Parathyroid adenoma (tissue), 2 donors: ENCODE data around the gene GSTA4.

Experiments used
- H2AFZ ChIP-seq: fragments of 300-600 bp; sonication (generic); one replicate; pipeline ENCODE4 v1.7.0; 2017; ENCODE audit warnings: antibody characterized with exemption, mild to moderate bottlenecking
- H3K27ac ChIP-seq: fragments of 300-600 bp; sonication (generic); one replicate; pipeline ENCODE4 v1.7.0; 2017
- H3K27me3 ChIP-seq: fragments of 300-600 bp; sonication (generic); one replicate; pipeline ENCODE4 v1.7.0; 2017; ENCODE audit warnings: low read length; ENCODE audit not compliant: control insufficient read depth, insufficient read depth
- H3K36me3 ChIP-seq: fragments of 300-600 bp; sonication (generic); one replicate; pipeline ENCODE4 v1.7.0; 2017; ENCODE audit warnings: low read length; ENCODE audit not compliant: control insufficient read depth, insufficient read depth
- H3K4me1 ChIP-seq: fragments of 300-600 bp; sonication (generic); one replicate; pipeline ENCODE4 v1.7.0; 2017; ENCODE audit warnings: control low read depth
- H3K4me2 ChIP-seq: fragments of 300-600 bp; sonication (generic); one replicate; pipeline ENCODE4 v1.7.0; 2017; ENCODE audit warnings: low read length
- H3K4me3 ChIP-seq: fragments of 300-600 bp; sonication (generic); one replicate; pipeline ENCODE4 v1.7.0; 2017; ENCODE audit warnings: low read depth, low read length
- H3K79me2 ChIP-seq: fragments of 300-600 bp; sonication (generic); one replicate; pipeline ENCODE4 v1.7.0; 2017; ENCODE audit warnings: control low read depth
- H3K9ac ChIP-seq: fragments of 300-600 bp; sonication (generic); one replicate; pipeline ENCODE4 v1.7.0; 2017; ENCODE audit warnings: mild to moderate bottlenecking
- H3K9me3 ChIP-seq: fragments of 300-600 bp; sonication (generic); one replicate; pipeline ENCODE4 v1.7.0; 2017; ENCODE audit warnings: low read length; ENCODE audit not compliant: control insufficient read depth
- CTCF ChIP-seq: fragments of 300-600 bp; sonication (generic); IDR thresholded peaks from one replicate; pipeline ENCODE4 v1.7.0; 2017; ENCODE audit warnings: antibody characterized with exemption, mild to moderate bottlenecking
- donor health status: primary hyperparathyroidism.

The GSTA4 gene

GRCh38 chr6:52998603-52999002 is 3.5 kb upstream of the GSTA4 start:
- Histone ChIP-seq H3K9me3 (no peaks in the 10 kb centered on the region), H3K4me3 (no peak overlapping the region), H3K4me2 (no peak overlapping the region), H3K79me2 (no peaks in the 10 kb centered on the region), H2AFZ (no peak overlapping the region), H3K36me3 (no peaks in the 10 kb centered on the region), H3K4me1 (no peaks in the 10 kb centered on the region), H3K9ac (no peak overlapping the region), H3K27ac (no peak overlapping the region), H3K27me3 (no peaks in the 10 kb centered on the region)
- TF ChIP-seq CTCF: no peak

- Histone ChIP-seq H3K4me1 (peaks cover 9% of the 10 kb centered on the region), H3K27me3 (no peaks in the 10 kb centered on the region), H2AFZ (peak overlapping the region; percentile 63), H3K9ac (no peak overlapping the region), H3K9me3 (no peaks in the 10 kb centered on the region), H3K27ac (peak overlapping the region; percentile 98), H3K79me2 (peaks cover 10% of the 10 kb centered on the region), H3K4me3 (peak overlapping the region; percentile 12), H3K4me2 (peak overlapping the region; percentile 57), H3K36me3 (no peaks in the 10 kb centered on the region)
- TF ChIP-seq CTCF: no peak
Observed at GRCh38 chr6:52995913-52996645, 995 bp upstream of the GSTA4 start.

- Histone ChIP-seq H3K27me3 (no peaks in the 10 kb centered on the region), H2AFZ (peak overlapping the region; percentile 94), H3K36me3 (no peaks in the 10 kb centered on the region), H3K79me2 (peaks cover 18% of the 10 kb centered on the region), H3K9ac (peak overlapping the region; percentile 95), H3K4me3 (peak overlapping the region; percentile 81), H3K4me2 (peak overlapping the region; percentile 88), H3K9me3 (no peaks in the 10 kb centered on the region), H3K27ac (peak overlapping the region; percentile 98), H3K4me1 (peaks cover 11% of the 10 kb centered on the region)
- no peak for TF ChIP-seq CTCF
Observed at GRCh38 chr6:52994839-52995088, 320 bp downstream of the GSTA4 start.

- Histone ChIP-seq H2AFZ (peak overlapping the region; percentile 94), H3K9ac (peak overlapping the region; percentile 95), H3K36me3 (no peaks in the 10 kb centered on the region), H3K4me2 (peak overlapping the region; percentile 88), H3K27ac (peak overlapping the region; percentile 98), H3K4me3 (peak overlapping the region; percentile 81), H3K27me3 (no peaks in the 10 kb centered on the region), H3K9me3 (no peaks in the 10 kb centered on the region), H3K79me2 (peaks cover 23% of the 10 kb centered on the region), H3K4me1 (peaks cover 11% of the 10 kb centered on the region)
- no peak for TF ChIP-seq CTCF
Observed at GRCh38 chr6:52994031-52994838, 849 bp downstream of the GSTA4 start.
